Neutrophil (primary cell): ENCODE measurements around the gene SOX5.

Source experiments
- H3K27ac ChIP-seq: fragments of 200-600 bp; sonication (generic); 2 replicates; pipeline ENCODE4 v1.5.1; 2016; ENCODE audit warnings: mild to moderate bottlenecking, moderate library complexity
- H3K27me3 ChIP-seq: fragments of 200-600 bp; sonication (generic); 2 replicates; pipeline ENCODE4 v1.6.0; 2016; ENCODE audit warnings: mild to moderate bottlenecking
- H3K36me3 ChIP-seq: fragments of 200-600 bp; sonication (generic); 2 replicates; pipeline ENCODE4 v1.5.1; 2017
- H3K4me1 ChIP-seq, 2 experiments: fragments of 200-600 bp in 1 of 2; sonication (generic) in 1 of 2; 1 replicate in 1 of 2; 2 replicates in 1 of 2; pipeline versions ENCODE4 v1.5.1 to v1.6.1; 2013 to 2016; ENCODE audit warnings: low read depth in 1 of 2, low read length in 1 of 2, mild to moderate bottlenecking in 1 of 2, moderate library complexity in 1 of 2; ENCODE audit not compliant: control insufficient read depth in 1 of 2, insufficient read depth in 1 of 2
- H3K4me3 ChIP-seq, 2 experiments: fragments of 200-600 bp in 1 of 2; sonication (generic) in 1 of 2; 1 replicate in 1 of 2; 2 replicates in 1 of 2; pipeline ENCODE4 v1.5.1; 2013 to 2016; ENCODE audit warnings: low read depth in 1 of 2, low read length in 1 of 2, mild to moderate bottlenecking in 1 of 2, moderate library complexity in 1 of 2
- H3K9me3 ChIP-seq: fragments of 200-600 bp; sonication (generic); 2 replicates; pipeline ENCODE4 v1.5.1; 2016
- TF ChIP-seq, protein P1 (sequence below): fragments of 200-600 bp; sonication (generic); IDR thresholded peaks from 2 replicates; pipeline ENCODE4 v1.5.1; 2016; ENCODE audit warnings: antibody characterized with exemption

SOX5 gene

DNA sequence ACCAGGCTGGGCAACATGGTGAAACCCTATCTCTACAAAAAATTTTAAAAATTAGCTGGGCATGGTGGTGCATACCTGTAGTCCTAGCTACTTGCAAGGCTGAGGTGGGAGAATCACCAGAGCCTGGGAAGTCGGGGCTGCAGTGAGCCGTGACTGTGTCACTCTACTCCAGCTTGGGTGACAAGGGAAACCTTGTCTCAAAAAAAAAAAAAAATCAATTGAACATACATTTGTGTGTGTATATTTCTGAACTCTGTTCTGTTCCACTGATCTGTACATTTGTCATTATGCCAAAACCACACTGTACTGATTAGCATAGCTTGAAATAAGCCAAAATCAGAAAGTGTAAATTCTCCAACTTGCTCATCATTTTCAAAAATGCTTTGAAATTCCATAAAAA, 254.6 kb downstream of the SOX5 start:
- Histone ChIP-seq H3K4me3 (no peak overlapping the region), H3K27ac (no peak overlapping the region), H3K27me3 (no peaks in the 10 kb centered on the region), H3K4me1 (no peaks in the 10 kb centered on the region), H3K9me3 (no peaks in the 10 kb centered on the region), H3K36me3 (no peaks in the 10 kb centered on the region)
- TF ChIP-seq, protein P1, sequence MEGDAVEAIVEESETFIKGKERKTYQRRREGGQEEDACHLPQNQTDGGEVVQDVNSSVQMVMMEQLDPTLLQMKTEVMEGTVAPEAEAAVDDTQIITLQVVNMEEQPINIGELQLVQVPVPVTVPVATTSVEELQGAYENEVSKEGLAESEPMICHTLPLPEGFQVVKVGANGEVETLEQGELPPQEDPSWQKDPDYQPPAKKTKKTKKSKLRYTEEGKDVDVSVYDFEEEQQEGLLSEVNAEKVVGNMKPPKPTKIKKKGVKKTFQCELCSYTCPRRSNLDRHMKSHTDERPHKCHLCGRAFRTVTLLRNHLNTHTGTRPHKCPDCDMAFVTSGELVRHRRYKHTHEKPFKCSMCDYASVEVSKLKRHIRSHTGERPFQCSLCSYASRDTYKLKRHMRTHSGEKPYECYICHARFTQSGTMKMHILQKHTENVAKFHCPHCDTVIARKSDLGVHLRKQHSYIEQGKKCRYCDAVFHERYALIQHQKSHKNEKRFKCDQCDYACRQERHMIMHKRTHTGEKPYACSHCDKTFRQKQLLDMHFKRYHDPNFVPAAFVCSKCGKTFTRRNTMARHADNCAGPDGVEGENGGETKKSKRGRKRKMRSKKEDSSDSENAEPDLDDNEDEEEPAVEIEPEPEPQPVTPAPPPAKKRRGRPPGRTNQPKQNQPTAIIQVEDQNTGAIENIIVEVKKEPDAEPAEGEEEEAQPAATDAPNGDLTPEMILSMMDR = no peak

DNA sequence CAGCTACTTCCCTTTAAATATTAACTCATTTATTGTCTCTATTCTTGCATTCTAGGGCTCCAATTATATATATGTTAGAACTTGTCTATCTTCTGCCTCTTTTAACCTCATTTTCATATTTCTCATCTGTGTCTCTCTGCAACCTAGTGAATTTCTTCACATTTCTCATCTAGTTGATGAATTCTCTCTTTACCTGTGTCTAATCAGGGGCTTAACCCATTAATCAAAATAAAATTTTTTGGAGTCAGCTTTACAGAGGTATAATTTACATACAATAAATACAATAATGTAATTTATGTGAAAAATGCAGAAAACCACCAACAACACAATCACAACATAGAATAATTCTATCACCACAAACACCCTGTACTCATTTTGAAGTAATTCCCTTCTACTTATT, 255.2 kb downstream of the SOX5 start:
- TF ChIP-seq, protein P1 = no peak
- Histone ChIP-seq H3K4me3 (no peak overlapping the region), H3K36me3 (no peaks in the 10 kb centered on the region), H3K9me3 (no peaks in the 10 kb centered on the region), H3K27me3 (no peaks in the 10 kb centered on the region), H3K27ac (no peak overlapping the region), H3K4me1 (no peaks in the 10 kb centered on the region)

DNA sequence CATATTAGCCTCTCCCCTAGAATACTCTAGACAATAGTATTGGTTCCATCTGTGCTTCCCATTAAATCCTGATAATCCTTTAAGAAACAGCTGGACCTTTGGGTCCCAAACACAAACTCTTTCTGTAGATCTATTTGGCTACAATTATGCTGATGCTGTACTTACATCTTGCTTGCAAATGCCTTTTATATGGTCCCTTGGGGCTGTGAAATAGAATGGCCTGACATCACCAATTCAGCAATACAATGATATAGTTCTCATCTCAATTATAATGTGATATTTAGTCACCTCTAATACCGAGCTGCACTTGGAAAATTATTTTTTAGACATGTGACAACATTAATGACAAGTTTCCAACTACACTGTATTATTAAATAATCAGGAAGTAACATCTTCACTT, 261.5 kb downstream of the SOX5 start:
- TF ChIP-seq, protein P1 = no peak
- Histone ChIP-seq H3K9me3 (no peaks in the 10 kb centered on the region), H3K27me3 (no peaks in the 10 kb centered on the region), H3K36me3 (no peaks in the 10 kb centered on the region), H3K4me1 (no peaks in the 10 kb centered on the region), H3K4me3 (no peak overlapping the region), H3K27ac (no peak overlapping the region)

DNA sequence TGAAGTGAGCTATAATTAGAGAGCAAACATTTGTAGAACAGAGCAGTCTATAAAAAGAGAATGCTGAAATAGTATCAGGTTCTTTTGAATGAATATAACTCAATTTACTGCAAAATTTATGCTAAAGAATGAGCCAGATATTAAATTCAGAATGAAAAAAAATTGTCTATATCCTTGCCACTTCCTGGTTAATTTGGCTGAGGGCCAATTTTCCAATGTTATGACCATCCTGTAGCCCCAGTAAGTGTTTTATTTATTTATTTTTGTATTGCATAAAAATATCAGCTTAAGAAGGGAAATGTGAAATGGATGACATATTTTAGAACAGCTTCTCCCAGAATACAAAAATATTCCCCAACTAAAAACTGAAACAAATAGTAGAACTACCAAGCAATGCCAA, 263.4 kb downstream of the SOX5 start:
- no peaks in the 10 kb centered on the region for H3K9me3 ChIP-seq
- TF ChIP-seq, protein P1 = no peak
- no peaks in the 10 kb centered on the region for H3K27me3 ChIP-seq
- H3K4me3 ChIP-seq = no peak overlapping the region
- H3K36me3 ChIP-seq = no peaks in the 10 kb centered on the region
- H3K4me1 ChIP-seq = no peaks in the 10 kb centered on the region
- H3K27ac ChIP-seq = no peak overlapping the region

DNA sequence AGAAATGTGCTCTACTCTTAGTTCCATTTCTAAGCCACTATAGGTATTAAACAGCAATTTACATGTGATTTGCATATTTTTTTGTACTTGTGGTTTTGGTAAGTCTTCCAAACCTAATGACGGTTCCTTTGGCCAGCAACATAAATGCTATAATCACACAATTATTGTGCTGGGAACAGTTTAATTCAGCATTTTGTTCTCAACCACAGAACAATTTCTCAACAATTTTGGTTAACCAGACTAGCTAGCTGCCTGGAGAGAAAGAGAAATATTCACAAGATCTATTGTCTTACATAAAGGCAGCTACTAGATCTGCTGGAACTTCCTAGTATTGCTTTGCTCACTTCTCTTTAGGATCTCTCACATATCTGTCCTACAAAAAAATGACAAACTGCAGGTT, 265.3 kb downstream of the SOX5 start:
- TF ChIP-seq, protein P1 = no peak
- no peaks in the 10 kb centered on the region for H3K4me1 ChIP-seq

DNA sequence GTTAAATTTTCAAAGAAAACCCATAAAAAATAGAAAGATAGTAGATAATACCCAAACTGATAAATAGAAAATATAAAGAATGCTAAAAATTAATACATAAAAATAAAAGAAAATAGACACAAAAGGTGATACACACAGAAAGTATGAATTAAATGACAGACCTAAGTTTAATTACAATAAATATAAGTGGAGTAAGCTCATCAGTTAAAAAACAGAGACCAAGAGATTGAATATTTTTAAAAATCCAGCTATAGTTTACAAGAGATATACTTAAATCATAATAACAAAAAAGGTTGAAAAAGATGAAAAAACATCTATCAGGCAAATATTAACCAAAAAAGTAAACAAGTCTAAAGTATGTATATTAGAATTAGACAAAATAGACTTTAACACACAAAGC, 268.2 kb downstream of the SOX5 start:
- TF ChIP-seq, protein P1 = no peak
- Histone ChIP-seq H3K4me3 (no peak overlapping the region), H3K27me3 (no peaks in the 10 kb centered on the region), H3K9me3 (no peaks in the 10 kb centered on the region), H3K36me3 (no peaks in the 10 kb centered on the region), H3K27ac (no peak overlapping the region), H3K4me1 (no peaks in the 10 kb centered on the region)

More for the DNA sequence above, 265.3 kb downstream of the SOX5 start:
- Histone ChIP-seq H3K4me3 (no peak overlapping the region), H3K36me3 (no peaks in the 10 kb centered on the region), H3K27ac (no peak overlapping the region), H3K27me3 (no peaks in the 10 kb centered on the region), H3K9me3 (no peaks in the 10 kb centered on the region)
